ENCODE data around the gene ZBTB8A.
A peak's percentile ranks its signal among the peaks of the same experiment; 100 is the strongest.

ZBTB8A gene

GRCh38 chr1:32652244-32652962 lies 113.2 kb downstream of the ZBTB8A start:
- no peaks in the 10 kb centered on the region for H3K9me3 ChIP-seq
- no peaks in the 10 kb centered on the region for H3K27me3 ChIP-seq
- H3K4me1 ChIP-seq, result no peaks in the 10 kb centered on the region
- H3K36me3 ChIP-seq, result peaks cover 37% of the 10 kb centered on the region
- TF ChIP-seq CTCF (IDR thresholded peaks at IDR 0.05; ENCODE audit: low read depth, low read length), result no peak
- DNase-seq, result no peak
- peak overlapping the region; percentile 79 for H3K4me3 ChIP-seq (ENCODE audit: low read depth, low read length)
